CD4-positive, alpha-beta T cell treated with Interleukin-6 at 100 ng/mL for 8 hours (primary cell): ENCODE measurements around the gene IPMK.

Source experiments
- DNase-seq: peaks from one replicate; pipeline ENCODE4 v3.0.0-alpha.2; 2020; ENCODE audit warnings: mixed read lengths, low spot score

IPMK gene

DNA sequence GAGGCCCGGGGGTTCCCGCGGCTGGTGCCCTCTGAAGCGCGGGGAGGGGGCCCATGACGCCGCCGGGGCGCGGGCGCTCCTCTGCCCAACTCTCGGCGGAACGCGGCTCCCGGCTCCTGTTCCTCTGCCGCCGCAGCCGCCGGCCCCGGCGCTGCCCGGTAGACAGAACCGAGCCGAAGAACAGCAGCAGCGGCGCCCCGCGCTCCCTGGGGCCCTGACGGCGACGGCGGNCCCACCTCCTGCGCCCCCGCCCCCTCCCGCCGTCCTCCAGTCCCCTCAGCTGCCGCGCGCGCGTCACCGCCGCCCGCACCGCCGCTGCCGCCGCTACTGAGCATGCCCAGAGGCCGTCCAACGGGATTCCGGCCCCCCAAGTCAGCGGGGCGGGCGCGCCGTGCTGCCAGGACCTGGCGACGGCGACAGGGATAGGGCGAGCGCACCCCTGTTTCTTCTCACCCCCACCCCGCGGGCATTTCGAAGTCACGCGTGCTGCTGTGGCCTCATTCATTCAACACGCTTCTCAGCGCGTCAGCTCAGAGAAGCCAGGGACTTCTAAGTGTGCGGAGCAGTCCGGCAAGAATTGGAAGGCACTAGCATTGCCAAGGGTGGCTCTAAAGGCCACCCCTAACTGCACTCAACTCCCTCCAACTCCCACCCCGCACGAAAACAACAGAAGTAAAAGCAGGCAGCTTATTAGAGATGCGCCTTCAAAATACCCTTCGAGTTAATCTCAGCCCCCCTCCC, at the start of gene IPMK:
Gene IPMK (minus strand): TSS at position 182 of the 741 bp plus-strand sequence. CDS start 283 bp downstream, outside the sequence.
- peak; percentile 94 for DNase-seq

- no peak for DNase-seq
Observed at GRCh38 chr10:58316874-58317273, 49.2 kb upstream of the IPMK start.

GRCh38 chr10:58311026-58311425, 43.3 kb upstream of the IPMK start:
- DNase-seq: no peak

GRCh38 chr10:58307676-58308075, 40.0 kb upstream of the IPMK start:
- no peak for DNase-seq

DNA sequence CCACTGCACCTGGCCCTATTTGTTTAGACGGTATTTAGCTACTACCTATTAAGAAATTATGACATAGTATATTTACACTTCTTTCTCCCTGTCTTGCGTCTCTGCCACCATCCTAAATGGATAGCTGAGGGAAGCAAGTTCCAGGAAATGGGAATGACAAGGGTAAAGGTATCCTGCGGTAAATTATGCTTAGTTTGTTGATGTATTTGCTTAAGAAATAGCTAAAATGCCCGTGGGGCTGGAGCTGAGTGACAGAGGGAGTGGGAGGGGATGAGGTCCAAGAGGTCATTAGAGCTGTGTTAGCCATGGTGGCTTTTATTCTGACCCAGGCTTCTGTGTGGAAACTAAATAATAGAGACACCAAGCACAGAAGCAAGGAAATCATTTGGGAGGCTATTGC, 38.1 kb upstream of the IPMK start:
- DNase-seq: no peak

- DNase-seq: no peak
Observed at GRCh38 chr10:58304099-58304633, 36.5 kb upstream of the IPMK start.

DNA sequence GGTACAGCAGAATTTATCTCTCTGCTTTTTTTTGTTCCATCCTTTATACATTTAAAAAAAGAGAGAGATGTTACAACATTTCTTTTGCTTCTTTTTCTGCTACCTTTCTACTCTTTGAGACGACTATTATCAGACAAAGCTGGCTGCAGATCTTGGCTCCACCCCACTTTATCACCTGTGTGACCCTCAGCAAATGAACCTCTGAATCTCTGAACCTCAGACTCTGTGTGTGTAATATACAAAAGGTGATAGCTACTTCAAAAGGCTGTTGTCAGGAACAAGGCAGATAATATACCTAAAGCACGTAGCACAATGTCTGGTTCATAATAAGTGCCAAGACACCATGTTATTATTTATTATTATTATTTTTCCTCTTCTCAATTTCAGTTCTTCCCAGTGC, 34.6 kb upstream of the IPMK start:
- DNase-seq: no peak

DNA sequence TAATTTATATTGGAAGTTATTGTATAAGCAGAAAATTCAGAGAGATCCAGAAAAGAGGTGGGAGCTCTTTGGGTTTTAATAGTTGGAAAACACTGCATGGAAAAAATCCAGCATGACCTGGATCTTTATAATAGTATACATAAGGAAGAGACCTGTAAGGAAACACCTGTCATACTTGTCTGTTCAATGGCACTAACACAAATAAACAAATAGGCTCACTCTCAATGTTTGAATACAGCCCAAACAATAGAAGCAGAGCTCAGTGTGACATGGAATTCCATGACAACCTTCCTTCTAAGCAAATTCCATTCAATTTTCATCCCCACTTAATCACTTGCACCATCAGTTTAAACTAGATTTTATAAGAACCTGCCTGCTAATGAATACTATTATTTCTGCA, 33.0 kb upstream of the IPMK start:
- no peak for DNase-seq

GRCh38 chr10:58299580-58299979, 31.9 kb upstream of the IPMK start:
- peak; percentile 54 for DNase-seq

- no peak for DNase-seq
Observed at GRCh38 chr10:58293989-58294388, 26.3 kb upstream of the IPMK start.

GRCh38 chr10:58291538-58292174, 24.0 kb upstream of the IPMK start:
- peak; percentile 44 for DNase-seq

DNA sequence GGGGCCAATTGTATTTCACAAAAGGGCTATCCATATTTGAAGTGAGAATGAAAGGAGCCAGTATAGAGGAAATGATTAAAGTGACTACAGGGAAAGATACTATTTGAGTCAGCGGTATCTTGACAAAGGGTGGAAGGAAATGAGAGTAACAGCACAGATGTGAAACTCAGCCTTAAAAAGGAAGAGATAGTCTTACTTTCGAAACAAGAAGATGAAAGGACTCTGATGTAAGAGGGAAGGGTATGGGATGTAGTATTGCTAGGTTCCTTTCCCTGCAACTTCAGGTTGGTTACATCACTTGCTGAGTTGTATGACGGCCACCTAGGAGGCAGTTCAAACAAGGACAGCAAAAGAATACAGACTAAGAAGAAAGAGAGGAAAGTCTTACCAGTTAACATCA, 14.9 kb upstream of the IPMK start:
- peak; percentile 27 for DNase-seq

DNA sequence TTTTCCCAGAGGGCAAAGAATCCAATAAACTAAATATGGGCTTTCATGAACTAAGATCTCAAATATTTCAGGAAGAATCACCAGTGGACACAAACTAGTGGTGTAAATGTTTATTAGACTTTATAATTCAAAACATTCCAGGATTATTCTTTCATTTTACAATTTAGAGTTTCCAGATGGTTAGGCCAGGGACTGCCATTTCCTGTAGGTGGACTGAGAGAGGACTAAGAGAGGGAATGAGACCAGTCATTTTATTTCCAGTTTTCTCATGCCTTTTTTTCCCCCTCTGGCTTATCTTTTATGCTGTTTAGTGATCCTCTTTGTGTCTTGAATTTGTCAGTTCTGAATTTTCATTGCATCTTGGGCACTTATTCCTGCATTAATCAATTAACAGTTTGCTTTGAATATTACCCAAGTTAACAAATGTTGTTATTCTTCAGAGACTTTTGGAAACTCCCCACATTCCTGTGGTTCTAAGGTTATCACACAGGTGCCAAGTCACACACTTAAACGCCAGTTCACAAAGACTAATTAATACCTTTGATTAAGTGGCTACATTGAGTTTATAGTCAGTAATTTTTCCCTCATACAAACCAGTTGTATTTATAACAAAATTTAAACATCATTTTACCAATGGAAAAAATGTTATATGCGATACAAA, 13.5 kb upstream of the IPMK start:
- DNase-seq: no peak

DNA sequence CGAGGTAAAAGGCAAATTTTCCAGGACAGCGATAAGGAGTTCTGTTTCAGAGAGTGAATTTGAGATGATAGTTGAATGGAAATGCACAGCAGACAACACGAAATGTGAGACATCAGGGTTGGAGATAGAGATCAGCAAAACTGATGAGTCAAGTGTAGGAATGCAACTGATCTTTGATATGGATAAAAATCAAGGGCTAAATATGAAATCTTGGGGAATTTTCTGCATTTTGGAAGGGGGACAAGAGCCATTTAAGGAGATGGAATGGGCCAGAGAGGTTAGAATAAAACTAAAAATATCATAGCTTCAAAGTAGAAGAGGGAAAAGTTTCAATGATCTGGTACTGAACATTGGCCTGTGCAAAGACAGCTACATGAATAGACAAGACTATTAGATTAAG, 12.8 kb upstream of the IPMK start:
- no peak for DNase-seq

DNA sequence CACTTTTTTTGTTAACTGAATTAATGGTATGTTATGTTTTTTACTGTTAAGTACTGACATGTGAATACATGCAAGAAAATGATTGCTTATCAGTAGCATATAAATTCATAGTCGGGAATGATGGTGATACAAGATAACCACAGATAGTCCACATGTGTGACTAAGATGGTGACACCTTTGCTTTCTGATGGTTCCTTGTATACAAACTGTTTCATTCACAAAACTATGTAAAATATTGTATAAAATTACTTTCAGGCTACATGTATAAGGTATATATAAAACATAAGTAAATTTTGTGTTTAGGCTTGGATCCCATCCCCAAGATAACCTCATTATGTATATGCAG, 11.2 kb upstream of the IPMK start:
- DNase-seq: no peak

DNA sequence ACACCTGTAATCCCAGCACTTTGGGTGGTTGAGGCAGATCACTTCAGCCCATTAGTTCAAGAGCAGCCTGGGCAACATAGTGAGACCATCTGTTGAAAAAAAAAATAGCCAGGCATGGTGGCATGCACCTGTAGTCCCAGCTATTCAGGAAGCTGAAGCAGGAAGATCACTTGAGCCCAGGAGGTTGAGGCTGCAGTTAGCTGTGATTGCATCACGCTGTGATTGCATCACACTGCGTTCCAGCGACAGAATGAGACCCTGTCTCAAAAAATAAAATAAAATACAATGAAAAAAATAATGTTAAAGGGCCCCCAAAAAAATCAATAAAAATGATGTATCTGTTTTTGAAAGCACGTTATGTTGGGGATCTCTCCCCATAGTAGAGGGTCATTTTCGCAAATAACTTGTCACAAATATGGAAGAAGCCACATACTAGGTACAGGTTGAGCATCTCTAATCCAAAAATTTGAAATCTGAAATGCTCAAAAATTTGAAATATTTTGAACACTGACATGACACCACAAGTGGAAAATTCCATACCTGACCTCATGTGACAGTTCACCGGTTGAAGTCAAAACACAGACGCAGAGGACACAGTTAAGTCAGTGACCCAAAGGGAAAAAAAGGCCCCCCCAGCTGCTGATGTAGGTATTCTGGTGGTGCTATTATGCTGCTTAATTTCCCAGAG, 10.7 kb upstream of the IPMK start:
- DNase-seq: no peak

DNA sequence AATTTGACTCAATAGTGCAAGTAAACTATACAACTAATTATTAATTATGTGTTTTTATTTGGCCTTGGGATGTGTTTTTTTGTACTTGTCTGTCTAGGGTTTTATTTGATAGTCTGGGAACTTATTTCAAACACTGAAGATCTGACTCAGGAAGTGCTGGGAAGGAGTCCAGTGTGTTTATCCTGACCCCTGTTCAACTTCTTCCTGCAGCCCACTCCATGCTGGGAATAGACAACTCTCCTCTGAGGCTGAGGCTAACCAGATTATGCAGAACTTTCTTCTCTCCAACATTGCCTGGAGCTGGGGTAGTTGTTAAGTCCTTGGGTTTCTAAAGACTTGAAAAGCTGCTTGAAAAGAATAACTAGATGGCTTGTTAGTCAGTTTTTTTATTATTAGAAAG, 8.2 kb upstream of the IPMK start:
- DNase-seq: no peak

DNA sequence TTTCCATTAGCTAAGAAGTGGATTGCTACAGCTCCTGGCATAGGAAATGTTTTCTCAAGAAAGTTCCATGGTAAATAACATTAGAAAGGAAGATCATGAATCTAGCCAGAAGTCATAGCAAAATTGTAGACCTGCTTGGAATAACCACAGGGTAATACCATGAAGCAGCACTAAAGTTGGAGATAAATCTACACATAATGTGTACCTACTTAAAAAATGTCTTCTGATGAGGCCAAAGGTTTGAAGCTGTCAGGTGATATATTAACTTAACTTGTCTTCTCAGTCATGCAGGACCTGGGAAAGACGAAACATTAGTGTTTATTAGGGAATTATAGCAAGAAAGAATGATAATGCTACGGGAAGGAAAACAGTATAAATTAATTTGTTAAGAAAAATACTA, 7.6 kb upstream of the IPMK start:
- no peak for DNase-seq

- no peak for DNase-seq
Observed at GRCh38 chr10:58269782-58270290, 2.1 kb upstream of the IPMK start.

- peak; percentile 98 for DNase-seq
Observed at GRCh38 chr10:58268946-58269781, 1.5 kb upstream of the IPMK start, which contains the start of gene CISD1. Gene CISD1 (plus strand): TSS chr10:58269162. CDS start chr10:58269274, 112 bp downstream.

DNA sequence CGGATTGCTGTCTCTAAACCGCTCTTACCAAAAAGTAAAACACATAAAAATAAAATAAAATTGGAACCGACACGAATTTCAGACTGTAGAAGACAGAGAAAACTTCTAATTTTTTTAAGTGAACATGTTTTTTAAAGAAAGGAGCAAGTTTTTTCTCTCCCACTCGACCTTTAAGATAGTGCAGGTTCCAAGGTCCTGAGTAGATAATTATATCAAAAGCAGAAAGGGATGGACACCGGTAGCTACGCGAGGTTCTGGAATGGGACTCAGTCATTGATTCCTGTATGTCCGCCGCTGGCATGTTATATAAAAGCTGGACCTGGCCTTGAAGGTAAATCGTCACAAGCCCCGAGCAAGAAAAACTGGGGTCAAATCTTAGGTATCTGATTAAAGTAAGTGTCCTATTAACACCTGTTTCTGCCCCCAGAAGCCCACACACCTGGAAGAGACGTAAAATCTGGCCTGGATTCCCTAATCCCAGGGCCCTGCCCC, 806 bp upstream of the IPMK start:
- no peak for DNase-seq
